AG04450 (cell line): ENCODE results near the gene NGB. TPM values are rescaled to one million over a fixed set of nuclear protein-coding genes. Genes with fewer than 3 reads are reported as not detected.
A peak's percentile ranks its signal among the peaks of the same experiment; 100 is the strongest.

ENCODE experiments used
- CTCF ChIA-PET: fragments of 300-600, 350-600 bp; formaldehyde crosslinking; extraction: SDS; loops from one replicate; lab custom pipeline; 2022; ENCODE audit warnings: antibody characterized with exemption, inconsistent platforms; lab: Charles Lee
- POLR2A ChIA-PET: fragments of 350-600 bp; formaldehyde crosslinking; extraction: SDS; loops from one replicate; lab custom pipeline; 2021; ENCODE audit warnings: antibody characterized with exemption, inconsistent platforms; lab: Yijun Ruan, JAX
- DNase-seq: peaks from one replicate; pipeline ENCODE4 v3.0.0-alpha.2; 2011; ENCODE audit warnings: low read depth, low spot score
- H3K27ac ChIP-seq: one replicate; pipeline ENCODE4 v1.5.1; 2012; ENCODE audit warnings: low read depth, low read length, control low read depth
- H3K27me3 ChIP-seq: one replicate; pipeline ENCODE4 v1.6.0; 2012; ENCODE audit warnings: low read length; ENCODE audit not compliant: control insufficient read depth, insufficient read depth
- H3K4me3 ChIP-seq: 2 replicates; pipeline ENCODE4 v1.5.1; 2011; ENCODE audit warnings: mild to moderate bottlenecking, low read depth, low read length, control low read depth
- H3K9me3 ChIP-seq: 2 replicates; pipeline ENCODE4 v1.5.1; 2012; ENCODE audit warnings: low read length; ENCODE audit not compliant: control insufficient read depth, insufficient read depth
- polyA plus RNA-seq: library from polyadenylated mRNA; depleted of rRNA; stranded (reverse); fragments of >200 nt; gene quantifications from 2 replicates; pipeline ENCODE4 v1.2.3, GENCODE V29; 2011
- TF ChIP-seq, protein P1 (sequence below): IDR thresholded peaks from 2 replicates; pipeline ENCODE4 v1.5.1; 2011; ENCODE audit warnings: low read depth, low read length, control low read depth, inconsistent platforms

NGB gene
- polyA plus RNA-seq, 1 experiment, result not detected

DNA sequence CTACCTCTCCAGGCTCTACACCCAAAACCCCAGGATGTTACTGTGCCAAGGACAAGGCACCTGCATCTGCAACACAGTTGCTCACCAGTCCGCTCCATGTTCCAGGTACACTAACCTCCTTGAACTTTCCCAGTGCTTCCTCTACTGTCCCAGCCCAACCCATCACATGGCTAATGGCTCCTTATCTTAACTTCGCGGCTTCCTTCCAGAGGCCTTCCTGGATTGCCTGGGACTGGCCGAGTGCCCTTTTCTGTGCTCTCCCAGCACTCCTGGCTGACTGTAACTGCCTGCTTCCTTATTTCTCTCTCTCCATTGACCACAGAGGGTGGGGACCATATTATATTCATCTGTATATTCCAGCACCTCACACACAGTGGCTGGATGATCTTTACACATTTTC, 28.8 kb upstream of the NGB start:
- ChIA-PET CTCF (interaction anchor here (1.1 to 8.3 kb wide), 3 partner anchors 9 to 201 kb away, joined by 3 to 305 read pairs (median 6); no protein-coding TSS in a partner anchor), POLR2A (interaction anchor here (2.0 kb wide), 1 partner anchor 16 kb away, joined by 6 read pairs; no protein-coding TSS in a partner anchor)
- no peak overlapping the region for H3K27ac ChIP-seq
- no peak overlapping the region for H3K4me3 ChIP-seq
- no peaks in the 10 kb centered on the region for H3K27me3 ChIP-seq
- no peak for DNase-seq
- H3K9me3 ChIP-seq, result no peaks in the 10 kb centered on the region
- TF ChIP-seq, protein P1, sequence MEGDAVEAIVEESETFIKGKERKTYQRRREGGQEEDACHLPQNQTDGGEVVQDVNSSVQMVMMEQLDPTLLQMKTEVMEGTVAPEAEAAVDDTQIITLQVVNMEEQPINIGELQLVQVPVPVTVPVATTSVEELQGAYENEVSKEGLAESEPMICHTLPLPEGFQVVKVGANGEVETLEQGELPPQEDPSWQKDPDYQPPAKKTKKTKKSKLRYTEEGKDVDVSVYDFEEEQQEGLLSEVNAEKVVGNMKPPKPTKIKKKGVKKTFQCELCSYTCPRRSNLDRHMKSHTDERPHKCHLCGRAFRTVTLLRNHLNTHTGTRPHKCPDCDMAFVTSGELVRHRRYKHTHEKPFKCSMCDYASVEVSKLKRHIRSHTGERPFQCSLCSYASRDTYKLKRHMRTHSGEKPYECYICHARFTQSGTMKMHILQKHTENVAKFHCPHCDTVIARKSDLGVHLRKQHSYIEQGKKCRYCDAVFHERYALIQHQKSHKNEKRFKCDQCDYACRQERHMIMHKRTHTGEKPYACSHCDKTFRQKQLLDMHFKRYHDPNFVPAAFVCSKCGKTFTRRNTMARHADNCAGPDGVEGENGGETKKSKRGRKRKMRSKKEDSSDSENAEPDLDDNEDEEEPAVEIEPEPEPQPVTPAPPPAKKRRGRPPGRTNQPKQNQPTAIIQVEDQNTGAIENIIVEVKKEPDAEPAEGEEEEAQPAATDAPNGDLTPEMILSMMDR, result no peak

DNA sequence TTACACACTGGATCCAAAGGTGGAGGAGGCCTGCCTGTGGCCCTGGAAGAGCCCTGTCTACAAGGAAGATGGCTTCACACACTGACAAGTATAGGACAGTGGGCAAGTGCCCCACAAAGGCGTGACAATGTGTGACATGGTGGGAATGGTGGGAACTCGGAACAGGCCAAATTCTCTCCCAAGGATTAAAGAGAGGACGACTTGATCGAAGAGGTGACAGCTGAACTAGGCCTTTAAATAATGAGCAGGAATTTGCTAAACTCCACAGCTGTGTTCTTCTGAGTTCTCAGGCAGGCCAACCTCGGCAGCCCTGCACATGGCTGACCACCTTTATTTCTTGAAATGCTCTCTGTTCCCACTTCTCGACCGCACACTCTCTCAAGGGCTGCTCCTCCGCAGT, 25.9 kb upstream of the NGB start:
- ChIA-PET POLR2A (no interaction called here), CTCF (interaction anchor here (2.4 kb wide), 1 partner anchor 19 kb away, joined by 17 read pairs; no protein-coding TSS in a partner anchor)
- TF ChIP-seq, protein P1, result no peak
- Histone ChIP-seq H3K9me3 (no peaks in the 10 kb centered on the region), H3K4me3 (no peak overlapping the region), H3K27me3 (no peaks in the 10 kb centered on the region), H3K27ac (no peak overlapping the region)
- no peak for DNase-seq

DNA sequence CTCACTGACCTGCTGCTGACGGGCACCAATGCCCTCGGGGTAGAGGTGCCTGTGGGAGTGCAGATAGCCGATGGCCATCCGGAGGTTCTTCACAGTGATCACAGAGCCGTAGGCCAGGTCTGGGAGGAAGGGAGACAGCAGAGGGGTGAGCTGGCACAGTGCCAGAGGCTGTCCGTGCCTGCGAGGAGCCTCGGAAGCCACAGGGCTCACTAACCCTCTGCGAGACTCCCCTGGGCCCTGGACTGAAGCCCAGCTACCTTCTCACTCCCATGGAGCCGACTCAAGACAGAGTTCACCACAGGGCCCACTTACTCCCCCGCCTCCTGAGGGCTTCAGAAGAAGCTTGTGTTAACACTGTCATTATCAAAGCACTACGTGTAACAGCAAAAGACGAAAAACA, 25.1 kb upstream of the NGB start:
- Histone ChIP-seq H3K9me3 (no peaks in the 10 kb centered on the region), H3K4me3 (no peak overlapping the region), H3K27ac (no peak overlapping the region), H3K27me3 (no peaks in the 10 kb centered on the region)
- TF ChIP-seq, protein P1, result no peak
- DNase-seq, result no peak
- ChIA-PET CTCF (interaction anchor here (2.4 kb wide), 1 partner anchor 20 kb away, joined by 17 read pairs; no protein-coding TSS in a partner anchor), POLR2A (no interaction called here)

DNA sequence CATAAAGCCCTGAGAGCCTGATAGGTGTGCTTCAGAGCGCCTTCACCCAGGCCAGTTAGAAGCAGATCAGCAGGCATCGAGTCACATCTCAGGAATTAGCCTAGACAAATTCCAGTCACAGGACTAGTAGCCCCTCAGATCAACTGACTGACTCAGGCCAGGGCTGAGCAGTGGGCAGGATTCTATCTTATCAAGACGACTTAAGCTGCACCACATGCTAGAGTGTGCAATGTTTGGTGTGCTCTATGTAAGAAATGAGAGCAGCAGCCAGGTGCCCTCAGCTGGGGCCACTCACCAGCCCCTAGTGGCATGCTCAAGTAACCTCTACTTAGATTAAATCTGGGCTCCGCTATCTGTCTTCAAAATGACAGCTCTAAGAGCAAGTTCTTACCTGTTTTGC, 19.7 kb upstream of the NGB start:
- no peak overlapping the region for H3K4me3 ChIP-seq
- peak; percentile 10 for DNase-seq
- no peaks in the 10 kb centered on the region for H3K27me3 ChIP-seq
- H3K9me3 ChIP-seq, result no peaks in the 10 kb centered on the region
- ChIA-PET CTCF (interaction anchor here (1.0 to 4.3 kb wide), 3 partner anchors 10 to 581 kb away, joined by 4 to 23 read pairs (median 6); no protein-coding TSS in a partner anchor), POLR2A (no interaction called here)
- TF ChIP-seq, protein P1, result no peak
- no peak overlapping the region for H3K27ac ChIP-seq

DNA sequence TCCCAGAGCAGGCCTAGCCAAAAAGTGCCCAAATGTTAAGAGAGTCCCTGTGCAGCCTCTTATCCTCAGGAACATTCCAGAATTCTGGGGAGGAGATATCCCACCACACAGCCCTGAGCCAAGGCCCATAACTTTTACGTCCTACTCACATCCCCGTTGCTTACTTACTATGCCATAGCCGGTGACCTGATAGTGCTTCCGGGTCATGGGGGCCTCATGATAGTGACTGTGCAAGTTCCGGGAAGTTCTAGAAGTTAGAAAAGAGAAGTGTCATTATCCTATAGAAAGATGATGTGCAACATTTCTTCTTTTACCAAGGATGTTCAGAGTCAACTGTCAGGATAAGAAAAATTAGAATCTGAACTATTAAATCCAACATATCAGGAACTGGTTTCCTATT, 15.6 kb upstream of the NGB start:
- H3K9me3 ChIP-seq, result no peaks in the 10 kb centered on the region
- DNase-seq, result no peak
- no peak overlapping the region for H3K4me3 ChIP-seq
- H3K27ac ChIP-seq, result no peak overlapping the region
- TF ChIP-seq, protein P1, result no peak
- ChIA-PET POLR2A (no interaction called here), CTCF (interaction anchor here (0.6 to 1.1 kb wide), 3 partner anchors 14 to 129 kb away, joined by 3 to 5 read pairs (median 3); no protein-coding TSS in a partner anchor)
- H3K27me3 ChIP-seq, result no peaks in the 10 kb centered on the region
